NCI-H526 (cell line): ENCODE measurements around the gene NSUN4.
"Not testable (repeated sequence)": the region's sequence is repeated elsewhere in the genome, so short reads cannot be mapped to it uniquely, and the experiment has no call there.

Source experiments
- DNase-seq, 2 experiments: peaks; one replicate each; lab custom pipeline; 2025; lab: John Stamatoyannopoulos, UW

Gene NSUN4

GRCh38 chr1:46367701-46368100 lies 27.1 kb downstream of the NSUN4 start:
- not testable (repeated sequence) for DNase-seq

- DNase-seq = no peak
These were observed 28.2 kb downstream of the NSUN4 start for GRCh38 chr1:46368791-46369190.

GRCh38 chr1:46369542-46370213 lies 29.1 kb downstream of the NSUN4 start:
- DNase-seq = no peak

GRCh38 chr1:46370214-46370633 lies 29.6 kb downstream of the NSUN4 start:
- no peak for DNase-seq

DNA sequence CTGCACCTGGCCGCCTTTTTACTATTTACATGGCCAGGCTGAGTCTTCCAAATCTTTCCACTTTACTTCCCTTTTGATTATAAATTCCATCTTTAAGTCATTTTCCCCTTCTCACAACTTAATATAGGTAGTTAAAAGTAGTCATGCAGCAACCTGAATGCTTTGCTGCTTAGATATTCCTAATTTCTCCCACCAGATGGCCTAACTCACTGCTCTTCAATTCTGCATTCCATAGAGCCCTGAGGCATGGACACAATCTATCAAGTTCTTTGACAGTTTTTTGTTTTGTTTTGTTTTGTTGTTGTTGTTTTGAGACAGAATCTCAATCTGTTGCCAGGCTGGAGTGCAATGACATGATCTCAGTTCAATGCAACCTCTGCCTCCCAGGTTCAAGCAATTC lies 31.8 kb downstream of the NSUN4 start:
- no peak for DNase-seq

GRCh38 chr1:46379996-46380395 lies 39.4 kb downstream of the NSUN4 start:
- no peak for DNase-seq

DNA sequence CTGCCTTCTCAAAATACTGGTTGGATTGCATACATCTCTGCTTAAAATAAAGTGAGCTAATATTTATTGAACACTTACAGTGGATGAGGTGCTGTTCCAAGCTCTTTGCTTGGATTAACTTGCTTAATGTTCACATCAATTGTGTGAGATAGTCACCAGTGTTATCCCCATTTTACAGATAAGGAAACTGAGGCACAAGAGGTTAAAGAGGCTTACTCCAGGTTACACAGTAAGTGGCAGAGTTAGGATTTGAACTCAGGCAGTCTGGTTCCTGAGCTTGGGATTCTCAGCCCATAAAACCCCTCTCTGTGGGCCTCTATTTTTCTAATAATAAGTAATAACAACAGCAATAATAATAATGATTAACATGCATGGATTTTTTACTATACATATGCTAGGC lies 39.9 kb downstream of the NSUN4 start:
- no peak for DNase-seq

DNA sequence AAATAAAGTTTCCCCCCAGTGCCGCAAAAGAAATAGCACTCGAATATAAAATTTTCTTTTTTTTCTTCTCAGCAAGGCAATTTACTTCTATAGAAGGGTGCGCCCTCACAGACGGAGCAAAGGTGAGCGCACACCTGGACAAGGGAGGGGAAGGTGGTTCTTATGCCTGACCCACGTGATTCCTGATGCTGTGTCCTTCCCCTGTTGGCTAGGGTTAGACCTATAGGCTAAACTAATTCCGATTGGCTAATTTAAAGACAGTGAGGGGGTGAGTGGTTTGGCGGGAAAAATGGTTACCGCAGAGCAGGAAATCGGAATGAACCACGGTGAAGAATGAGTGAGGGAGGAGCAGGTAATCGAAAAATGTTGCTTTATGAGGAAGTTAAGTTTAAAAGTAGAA lies 52.9 kb downstream of the NSUN4 start:
- peak; percentile 10 to 15 for DNase-seq

GRCh38 chr1:46394108-46394871 lies 53.7 kb downstream of the NSUN4 start, which contains the start of gene FAAH:
Gene FAAH (plus strand): TSS chr1:46394317. CDS start chr1:46394349, 32 bp downstream.
- peak; percentile 22 to 89 for DNase-seq

DNA sequence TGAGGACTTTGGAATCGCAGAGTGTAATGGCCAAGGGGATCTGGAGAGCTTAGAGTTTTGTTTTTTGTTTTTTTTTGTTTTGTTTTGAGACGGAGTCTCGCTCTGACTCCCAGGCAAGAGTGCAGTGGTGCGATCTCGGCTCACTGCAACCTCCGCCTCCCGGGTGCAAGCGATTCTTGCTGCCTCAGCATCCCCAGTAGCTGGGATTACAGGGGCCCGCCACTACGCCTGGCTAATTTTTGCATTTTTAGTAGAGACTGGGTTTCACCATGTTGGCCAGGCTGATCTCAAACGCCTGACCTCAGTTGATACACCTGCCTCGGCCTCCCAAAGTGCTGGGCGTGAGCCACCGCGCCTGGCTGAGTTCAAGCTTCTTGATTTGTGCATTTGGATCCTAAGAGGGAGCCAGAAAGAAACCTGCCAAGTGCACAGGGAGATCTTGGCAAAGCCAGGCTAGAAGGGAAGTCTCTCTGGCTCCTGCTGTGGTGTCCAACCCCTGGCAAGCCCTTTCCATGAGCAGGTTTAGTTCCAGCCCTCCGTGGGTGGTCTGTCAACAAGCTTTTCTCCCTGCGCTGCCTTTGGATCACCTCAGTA lies 54.4 kb downstream of the NSUN4 start:
- DNase-seq = peak in 1 of 2 experiments; percentile 20

- no peak for DNase-seq
These were observed 56.1 kb downstream of the NSUN4 start for GRCh38 chr1:46396441-46397398.

DNA sequence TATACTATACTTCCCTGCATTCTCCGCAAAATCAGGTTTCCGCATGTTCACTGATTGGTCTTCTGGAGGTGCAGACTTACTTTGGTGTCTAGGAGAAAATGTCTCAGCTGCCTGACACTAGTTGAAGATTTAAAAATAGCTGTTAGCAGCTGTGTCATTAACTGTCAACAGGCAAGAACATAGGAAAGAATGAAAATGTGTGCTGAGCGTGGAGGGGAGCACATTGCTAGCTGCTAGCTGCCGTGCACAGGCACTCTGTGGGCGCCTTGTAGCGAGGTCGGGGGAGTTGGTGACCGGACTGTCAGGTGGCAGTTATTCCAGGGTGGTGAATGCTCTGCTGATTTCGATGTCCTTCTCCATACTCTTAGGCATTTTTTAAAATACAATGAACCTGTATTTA lies 58.7 kb downstream of the NSUN4 start:
- no peak for DNase-seq

GRCh38 chr1:46400421-46400820 lies 59.8 kb downstream of the NSUN4 start:
- DNase-seq = peak; percentile 19 to 32

DNA sequence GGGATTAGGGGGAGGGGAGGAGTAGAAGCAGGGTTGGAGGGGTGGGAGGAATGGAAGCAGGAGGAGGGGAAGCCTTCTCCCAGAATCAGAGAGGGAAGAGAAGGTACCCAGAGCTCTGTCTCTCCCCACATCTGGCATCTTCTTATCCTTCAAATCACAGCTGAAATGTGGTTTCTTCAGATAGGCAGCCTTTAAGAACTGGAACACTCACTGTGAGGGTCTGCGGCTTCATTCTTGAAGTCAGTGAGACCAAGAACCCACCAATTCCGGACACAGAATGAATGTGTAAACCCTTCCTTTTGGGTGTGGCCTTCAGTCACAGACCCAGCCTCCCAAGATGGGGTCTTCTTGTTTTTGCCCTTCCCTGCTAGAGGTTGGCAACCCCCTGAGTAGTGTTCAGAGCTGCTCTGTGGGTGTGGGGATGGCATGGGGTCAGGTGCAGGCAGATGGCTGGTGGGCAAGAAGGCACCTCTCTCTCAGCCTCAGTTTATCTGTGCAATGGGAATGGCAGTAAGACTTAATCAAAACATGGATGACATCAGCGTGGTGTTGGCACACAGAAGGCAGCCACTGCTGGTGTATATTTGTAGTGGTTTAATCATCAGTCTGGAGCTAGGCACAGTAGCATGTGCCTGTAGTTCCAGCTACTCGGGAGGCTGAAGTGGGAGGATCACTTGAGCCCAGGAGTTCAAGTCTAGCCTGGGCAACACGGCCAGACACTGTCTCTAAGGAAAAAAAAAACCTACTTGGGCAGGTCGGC lies 60.7 kb downstream of the NSUN4 start:
- DNase-seq = no peak

GRCh38 chr1:46401964-46402626 lies 61.5 kb downstream of the NSUN4 start:
- peak; percentile 33 to 75 for DNase-seq

DNA sequence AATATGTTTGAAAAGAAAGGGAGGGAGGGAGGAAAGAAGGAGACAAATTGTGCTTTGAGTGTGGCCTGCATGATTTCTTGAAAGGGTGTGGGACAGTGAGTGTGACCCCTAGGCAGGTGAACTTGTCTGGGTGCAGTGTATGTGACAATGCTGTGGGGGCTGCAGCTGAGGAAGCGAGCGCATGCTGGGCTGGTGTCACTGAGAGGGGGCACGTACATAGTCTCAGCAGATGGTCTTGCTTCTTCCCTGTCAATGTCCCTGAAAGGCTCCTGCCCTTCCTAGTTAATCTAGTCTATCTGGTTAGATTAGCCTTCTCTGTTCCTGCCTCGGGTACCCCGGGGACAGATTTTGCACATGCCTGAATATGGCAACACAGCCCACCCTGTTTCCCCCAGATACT lies 63.3 kb downstream of the NSUN4 start:
- no peak for DNase-seq

GRCh38 chr1:46404482-46405196 lies 64.0 kb downstream of the NSUN4 start:
- no peak for DNase-seq

DNA sequence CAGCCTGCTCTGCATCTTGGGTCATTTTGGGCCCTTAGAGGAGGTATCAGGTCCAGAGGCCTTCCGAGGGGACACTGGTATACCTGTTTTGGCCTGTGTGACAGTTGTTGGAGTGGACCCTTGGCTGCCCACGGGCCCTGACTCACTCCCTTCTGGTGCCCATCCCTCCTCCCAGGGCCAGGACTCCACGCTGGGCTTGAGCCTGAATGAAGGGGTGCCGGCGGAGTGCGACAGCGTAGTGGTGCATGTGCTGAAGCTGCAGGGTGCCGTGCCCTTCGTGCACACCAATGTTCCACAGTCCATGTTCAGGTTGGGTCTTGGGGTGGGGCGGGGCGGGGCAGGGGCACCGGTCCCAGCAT lies 64.6 kb downstream of the NSUN4 start:
- no peak for DNase-seq

- DNase-seq = no peak
These were observed 65.1 kb downstream of the NSUN4 start for GRCh38 chr1:46405724-46406123.
